K562 (cell line): ENCODE measurements around the gene UNC119. TPM values are rescaled to one million over a fixed set of nuclear protein-coding genes. Genes with fewer than 3 reads are reported as not detected.
A peak's percentile ranks its signal among the peaks of the same experiment; 100 is the strongest.

Experiments used
- ADNP ChIP-seq: fragments of 200-800 bp; sonication (Bioruptor generic); IDR thresholded peaks from 2 replicates; pipeline ENCODE4 v1.6.1; 2016; ENCODE audit warnings: missing genetic modification characterization, missing compliant biosample characterization
- BACH1 ChIP-seq: fragments of 200-800 bp; sonication (Bioruptor generic); IDR thresholded peaks from 2 replicates; pipeline ENCODE4 v1.6.1; 2016; ENCODE audit warnings: missing genetic modification characterization, missing compliant biosample characterization
- BCOR ChIP-seq: fragments of 450-650 bp; IDR thresholded peaks from 2 replicates; pipeline ENCODE4 v1.6.1; 2016
- HLTF ChIP-seq: fragments of 450-650 bp; IDR thresholded peaks from 2 replicates; pipeline ENCODE4 v1.6.1; 2016
- MAFG ChIP-seq: fragments of 450-650 bp; conservative IDR thresholded peaks from 2 replicates; pipeline ENCODE4 v1.6.1; 2016; ENCODE audit warnings: missing genetic modification characterization, missing compliant biosample characterization
- MEF2D ChIP-seq: conservative IDR thresholded peaks from 2 replicates; pipeline ENCODE4 v1.6.1; 2016; ENCODE audit warnings: low read depth, missing genetic modification characterization, missing compliant biosample characterization
- MTA2 ChIP-seq: fragments of 450-650 bp; IDR thresholded peaks from 2 replicates; pipeline ENCODE4 v1.6.1; 2016; ENCODE audit warnings: low read depth
- NUFIP1 ChIP-seq: fragments of 450-650 bp; IDR thresholded peaks from 2 replicates; pipeline ENCODE4 v1.6.1; 2018; ENCODE audit not compliant: partially characterized antibody
- RBM17 ChIP-seq: fragments of 200-400 bp; formaldehyde crosslinking; IDR thresholded peaks from 2 replicates; pipeline ENCODE4 v1.6.1; 2017; ENCODE audit warnings: low read depth, mild to moderate bottlenecking, low read length, borderline replicate concordance
- RFX7 ChIP-seq: fragments of 250-450 bp; sonication (Bioruptor Pico); IDR thresholded peaks from 2 replicates; pipeline ENCODE4 v1.5.1; 2021; ENCODE audit warnings: mild to moderate bottlenecking
- SNRNP70 ChIP-seq: fragments of 200-400 bp; formaldehyde crosslinking; optimal IDR thresholded peaks from 2 replicates; pipeline ENCODE3; 2017; ENCODE audit warnings: low read depth, low read length
- TRIM24 ChIP-seq, 2 experiments: fragments of 450-650 bp; IDR thresholded peaks; 2 replicates each; pipeline ENCODE4 v1.6.1; 2016
- U2AF1 ChIP-seq: fragments of 200-400 bp; formaldehyde crosslinking; optimal IDR thresholded peaks from 2 replicates; pipeline ENCODE3; 2017; ENCODE audit warnings: mild to moderate bottlenecking, low read depth, low read length, moderate library complexity
- U2AF2 ChIP-seq: fragments of 200-400 bp; formaldehyde crosslinking; optimal IDR thresholded peaks from 2 replicates; pipeline ENCODE3; 2017; ENCODE audit warnings: low read depth, mild to moderate bottlenecking, low read length
- ZFPM2 ChIP-seq: fragments of 250-450 bp; sonication (Bioruptor Pico); IDR thresholded peaks from 2 replicates; pipeline ENCODE4 v1.5.1; 2022; ENCODE audit warnings: mild to moderate bottlenecking
- ZNF121 ChIP-seq: sonication (generic); formaldehyde crosslinking; conservative IDR thresholded peaks from 2 replicates; pipeline ENCODE4 v1.8.0; 2022; ENCODE audit warnings: missing genetic modification reagents
- ZNF518B ChIP-seq: fragments of 250-450 bp; sonication (Bioruptor Pico); IDR thresholded peaks from 2 replicates; pipeline ENCODE4 v1.5.0; 2021; ENCODE audit warnings: mild to moderate bottlenecking, moderate library complexity
- ZNF589 ChIP-seq: fragments of 200-800 bp; sonication (Bioruptor generic); IDR thresholded peaks from 2 replicates; pipeline ENCODE4 v1.6.1; 2016; ENCODE audit warnings: low read depth, missing genetic modification characterization, missing compliant biosample characterization
- polyA plus RNA-seq, 8 experiments: library from polyadenylated mRNA; depleted of rRNA in 4 of 8; stranded (reverse) in 5 of 8; unstranded in 3 of 8; fragments of >200 nt; fragmentation: Nextera tagmentation in 2 of 8; fragmentation: Illumina TruSeq in 1 of 8; extraction: Ambion mirVana in 2 of 8; extraction: Trizol in 1 of 8; gene quantifications; 2 replicates each; pipeline versions ENCODE4 v1.2.1 to v1.2.3, GENCODE V29; 2011 to 2014; ENCODE audit warnings: inconsistent platforms in 1 of 8, missing spikeins in 1 of 8
- total RNA-seq, 7 experiments: library from RNA; depleted of rRNA in 6 of 7; stranded (reverse); fragments of >200 nt in 6 of 7; fragmentation: Illumina TruSeq in 2 of 7; extraction: Trizol in 2 of 7; gene quantifications; 2 replicates each; pipeline versions ENCODE4 v1.2.1 to v1.2.3, GENCODE V29; 2011 to 2021; ENCODE audit warnings: low replicate concordance in 1 of 7
- TF ChIP-seq, protein P1 (sequence below): fragments of 450-650 bp; formaldehyde crosslinking; IDR thresholded peaks from 2 replicates; pipeline ENCODE4 v1.4.0; 2020; ENCODE audit warnings: mild to moderate bottlenecking
- TF ChIP-seq, protein P2 (sequence below): fragments of 250-450 bp; sonication (Bioruptor Pico); IDR thresholded peaks from 2 replicates; pipeline ENCODE4 v1.5.0; 2020; ENCODE audit warnings: mild to moderate bottlenecking
- TF ChIP-seq, protein P3 (sequence below): fragments of 250-450 bp; sonication (Bioruptor Pico); IDR thresholded peaks from 2 replicates; pipeline ENCODE4 v1.8.0; 2022; ENCODE audit warnings: inconsistent platforms, mild to moderate bottlenecking, moderate library complexity, borderline replicate concordance

The UNC119 gene
- total and polyA plus RNA-seq, 9 of the 15 experiments (the other 6 are each of a cell fraction or from before 2014, with no cell fraction given) = 0.37 to 47.7 (median 16.3) TPM

GRCh38 chr17:28576758-28577465, 24.5 kb upstream of the UNC119 start, which contains the start of gene ALDOC (continued):
- TF ChIP-seq ZNF518B (CRISPR knock-in tag) = no peak
- peak; percentile 6; the same call in 1 of the 2 replicates for TF ChIP-seq MTA2
- TF ChIP-seq MEF2D (tag) = no peak
- TF ChIP-seq MAFG (tag) = no peak
- 0 out of 4 replicates have a peak, but pooled peaks of 1 of the 2 experiments have one; percentile 14 for TF ChIP-seq TRIM24 (IDR thresholded peaks at IDR 0.05)
- TF ChIP-seq BACH1 (tag) = no peak
- no peak for TF ChIP-seq NUFIP1
- no peak for TF ChIP-seq HLTF
- TF ChIP-seq ZFPM2 (CRISPR knock-in tag) = no peak
- no peak for TF ChIP-seq RBM17
- no peak for TF ChIP-seq ZNF121
- TF ChIP-seq ZNF589 = no peak
- no peak for TF ChIP-seq RFX7 (CRISPR knock-in tag)
- TF ChIP-seq BCOR = no peak
- no peak for TF ChIP-seq U2AF1
- TF ChIP-seq ADNP = no peak
- no peak for TF ChIP-seq U2AF2
- TF ChIP-seq, protein P1, sequence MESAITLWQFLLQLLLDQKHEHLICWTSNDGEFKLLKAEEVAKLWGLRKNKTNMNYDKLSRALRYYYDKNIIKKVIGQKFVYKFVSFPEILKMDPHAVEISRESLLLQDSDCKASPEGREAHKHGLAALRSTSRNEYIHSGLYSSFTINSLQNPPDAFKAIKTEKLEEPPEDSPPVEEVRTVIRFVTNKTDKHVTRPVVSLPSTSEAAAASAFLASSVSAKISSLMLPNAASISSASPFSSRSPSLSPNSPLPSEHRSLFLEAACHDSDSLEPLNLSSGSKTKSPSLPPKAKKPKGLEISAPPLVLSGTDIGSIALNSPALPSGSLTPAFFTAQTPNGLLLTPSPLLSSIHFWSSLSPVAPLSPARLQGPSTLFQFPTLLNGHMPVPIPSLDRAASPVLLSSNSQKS (CRISPR knock-in tag) = no peak
- TF ChIP-seq, protein P2, sequence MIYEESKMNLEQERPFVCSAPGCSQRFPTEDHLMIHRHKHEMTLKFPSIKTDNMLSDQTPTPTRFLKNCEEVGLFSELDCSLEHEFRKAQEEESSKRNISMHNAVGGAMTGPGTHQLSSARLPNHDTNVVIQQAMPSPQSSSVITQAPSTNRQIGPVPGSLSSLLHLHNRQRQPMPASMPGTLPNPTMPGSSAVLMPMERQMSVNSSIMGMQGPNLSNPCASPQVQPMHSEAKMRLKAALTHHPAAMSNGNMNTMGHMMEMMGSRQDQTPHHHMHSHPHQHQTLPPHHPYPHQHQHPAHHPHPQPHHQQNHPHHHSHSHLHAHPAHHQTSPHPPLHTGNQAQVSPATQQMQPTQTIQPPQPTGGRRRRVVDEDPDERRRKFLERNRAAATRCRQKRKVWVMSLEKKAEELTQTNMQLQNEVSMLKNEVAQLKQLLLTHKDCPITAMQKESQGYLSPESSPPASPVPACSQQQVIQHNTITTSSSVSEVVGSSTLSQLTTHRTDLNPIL = no peak
- TF ChIP-seq SNRNP70 = no peak
- TF ChIP-seq, protein P3, sequence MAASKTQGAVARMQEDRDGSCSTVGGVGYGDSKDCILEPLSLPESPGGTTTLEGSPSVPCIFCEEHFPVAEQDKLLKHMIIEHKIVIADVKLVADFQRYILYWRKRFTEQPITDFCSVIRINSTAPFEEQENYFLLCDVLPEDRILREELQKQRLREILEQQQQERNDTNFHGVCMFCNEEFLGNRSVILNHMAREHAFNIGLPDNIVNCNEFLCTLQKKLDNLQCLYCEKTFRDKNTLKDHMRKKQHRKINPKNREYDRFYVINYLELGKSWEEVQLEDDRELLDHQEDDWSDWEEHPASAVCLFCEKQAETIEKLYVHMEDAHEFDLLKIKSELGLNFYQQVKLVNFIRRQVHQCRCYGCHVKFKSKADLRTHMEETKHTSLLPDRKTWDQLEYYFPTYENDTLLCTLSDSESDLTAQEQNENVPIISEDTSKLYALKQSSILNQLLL = no peak
